Astrocyte (in vitro differentiated cells and primary cell): ENCODE measurements around the gene RTN1. TPM values are rescaled to one million over a fixed set of nuclear protein-coding genes. Genes with fewer than 3 reads are reported as not detected.

Experiments used
- DNase-seq: peaks from one replicate; pipeline ENCODE4 v3.0.0-alpha.2; 2010; ENCODE audit warnings: low read depth
- FAIRE-seq: peaks from 2 replicates; lab custom pipeline; 2011; peaks lifted over from hg19 to GRCh38; lab: Jason Lieb, UNC
- H2AFZ ChIP-seq: 2 replicates; pipeline ENCODE4 v1.6.0; 2012; ENCODE audit warnings: low read depth, low read length, inconsistent platforms
- H3K27ac ChIP-seq: 2 replicates; pipeline ENCODE4 v1.5.1; 2011; ENCODE audit warnings: low read depth, low read length, inconsistent platforms
- H3K27me3 ChIP-seq: 2 replicates; pipeline ENCODE4 v1.6.0; 2011; ENCODE audit warnings: low read length, inconsistent platforms; ENCODE audit not compliant: insufficient read depth
- H3K36me3 ChIP-seq: 2 replicates; pipeline ENCODE4 v1.5.1; 2011; ENCODE audit warnings: low read length, inconsistent platforms; ENCODE audit not compliant: insufficient read depth
- H3K4me1 ChIP-seq: 2 replicates; pipeline ENCODE4 v1.5.1; 2011; ENCODE audit warnings: low read length, inconsistent platforms; ENCODE audit not compliant: insufficient read depth
- H3K4me2 ChIP-seq: 2 replicates; pipeline ENCODE4 v1.6.0; 2012; ENCODE audit warnings: low read length, inconsistent platforms
- H3K4me3 ChIP-seq: 2 replicates; pipeline ENCODE4 v1.5.1; 2011; ENCODE audit warnings: low read depth, mild to moderate bottlenecking, low read length, inconsistent platforms; ENCODE audit not compliant: insufficient read depth
- H3K79me2 ChIP-seq: 2 replicates; pipeline ENCODE4 v1.6.0; 2012; ENCODE audit warnings: mild to moderate bottlenecking, low read length, inconsistent platforms; ENCODE audit not compliant: insufficient read depth
- H3K9ac ChIP-seq: 2 replicates; pipeline ENCODE4 v1.6.0; 2012; ENCODE audit warnings: mild to moderate bottlenecking, low read length, inconsistent platforms
- H3K9me3 ChIP-seq: 2 replicates; pipeline ENCODE4 v1.5.1; 2012; ENCODE audit warnings: low read depth, mild to moderate bottlenecking, low read length, inconsistent platforms; ENCODE audit not compliant: insufficient read depth
- H4K20me1 ChIP-seq: 2 replicates; pipeline ENCODE4 v1.6.0; 2012; ENCODE audit warnings: low read length, inconsistent platforms; ENCODE audit not compliant: insufficient read depth
- H3K27ac Mint-ChIP-seq: one replicate; pipeline ENCODE4 v1.8.0; 2021; ENCODE audit warnings: mild to moderate bottlenecking, mixed read lengths; ENCODE audit not compliant: unreplicated experiment
- H3K27me3 Mint-ChIP-seq: one replicate; pipeline ENCODE4 v1.8.0; 2021; ENCODE audit warnings: low read depth, mixed read lengths; ENCODE audit not compliant: unreplicated experiment
- H3K36me3 Mint-ChIP-seq: one replicate; pipeline ENCODE4 v1.8.0; 2021; ENCODE audit warnings: low read depth, mixed read lengths; ENCODE audit not compliant: unreplicated experiment
- H3K4me1 Mint-ChIP-seq: one replicate; pipeline ENCODE4 v1.8.0; 2021; ENCODE audit warnings: low read depth, mixed read lengths; ENCODE audit not compliant: unreplicated experiment
- H3K4me3 Mint-ChIP-seq: one replicate; pipeline ENCODE4 v1.8.0; 2021; ENCODE audit warnings: mild to moderate bottlenecking, moderate library complexity, mixed read lengths; ENCODE audit not compliant: unreplicated experiment
- H3K9me3 Mint-ChIP-seq: one replicate; pipeline ENCODE4 v1.8.0; 2021; ENCODE audit warnings: mild to moderate bottlenecking, mixed read lengths; ENCODE audit not compliant: unreplicated experiment
- EZH2 ChIP-seq: IDR thresholded peaks from 2 replicates; pipeline ENCODE4 v1.6.1; 2012; ENCODE audit warnings: mild to moderate bottlenecking, low read length, inconsistent platforms; ENCODE audit not compliant: insufficient read depth
- total RNA-seq: library from RNA; stranded (reverse); gene quantifications from 2 replicates; pipeline ENCODE4 v1.2.1, GENCODE V29; 2021
- TF ChIP-seq, protein P1 (sequence below): IDR thresholded peaks from 2 replicates; pipeline ENCODE4 v1.5.1; 2011; ENCODE audit warnings: low read depth, mild to moderate bottlenecking, inconsistent platforms, low read length, moderate library complexity; ENCODE audit not compliant: insufficient read depth

RTN1 gene
- total RNA-seq, 1 donor from 2014 or later, result 1.2 TPM

- Mint-ChIP-seq H3K27ac (no peak overlapping the region), H3K27me3 (no peaks in the 10 kb centered on the region), H3K9me3 (no peaks in the 10 kb centered on the region), H3K4me3 (no peak overlapping the region), H3K4me1 (no peaks in the 10 kb centered on the region), H3K36me3 (no peaks in the 10 kb centered on the region)
- H3K9me3 ChIP-seq, result no peaks in the 10 kb centered on the region
- H3K4me1 ChIP-seq, result no peaks in the 10 kb centered on the region
- H3K79me2 ChIP-seq, result no peaks in the 10 kb centered on the region
- H3K27ac ChIP-seq, result no peak overlapping the region
- no peaks in the 10 kb centered on the region for H3K36me3 ChIP-seq
- no peak overlapping the region for H2AFZ ChIP-seq
- no peaks in the 10 kb centered on the region for H4K20me1 ChIP-seq
- no peak overlapping the region for H3K9ac ChIP-seq
- no peak overlapping the region for H3K4me3 ChIP-seq
- FAIRE-seq, result no peak
- H3K4me2 ChIP-seq, result no peak overlapping the region
- no peaks in the 10 kb centered on the region for H3K27me3 ChIP-seq
- no peak for DNase-seq
- no peak for TF ChIP-seq EZH2
- TF ChIP-seq, protein P1, sequence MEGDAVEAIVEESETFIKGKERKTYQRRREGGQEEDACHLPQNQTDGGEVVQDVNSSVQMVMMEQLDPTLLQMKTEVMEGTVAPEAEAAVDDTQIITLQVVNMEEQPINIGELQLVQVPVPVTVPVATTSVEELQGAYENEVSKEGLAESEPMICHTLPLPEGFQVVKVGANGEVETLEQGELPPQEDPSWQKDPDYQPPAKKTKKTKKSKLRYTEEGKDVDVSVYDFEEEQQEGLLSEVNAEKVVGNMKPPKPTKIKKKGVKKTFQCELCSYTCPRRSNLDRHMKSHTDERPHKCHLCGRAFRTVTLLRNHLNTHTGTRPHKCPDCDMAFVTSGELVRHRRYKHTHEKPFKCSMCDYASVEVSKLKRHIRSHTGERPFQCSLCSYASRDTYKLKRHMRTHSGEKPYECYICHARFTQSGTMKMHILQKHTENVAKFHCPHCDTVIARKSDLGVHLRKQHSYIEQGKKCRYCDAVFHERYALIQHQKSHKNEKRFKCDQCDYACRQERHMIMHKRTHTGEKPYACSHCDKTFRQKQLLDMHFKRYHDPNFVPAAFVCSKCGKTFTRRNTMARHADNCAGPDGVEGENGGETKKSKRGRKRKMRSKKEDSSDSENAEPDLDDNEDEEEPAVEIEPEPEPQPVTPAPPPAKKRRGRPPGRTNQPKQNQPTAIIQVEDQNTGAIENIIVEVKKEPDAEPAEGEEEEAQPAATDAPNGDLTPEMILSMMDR, result no peak
These were observed 22.9 kb downstream of the RTN1 start for GRCh38 chr14:59847711-59848110.

GRCh38 chr14:59846595-59846994, 24.0 kb downstream of the RTN1 start:
- H2AFZ ChIP-seq, result no peak overlapping the region
- H3K9me3 ChIP-seq, result no peaks in the 10 kb centered on the region
- no peak overlapping the region for H3K9ac ChIP-seq
- Mint-ChIP-seq H3K27ac (no peak overlapping the region), H3K36me3 (no peaks in the 10 kb centered on the region), H3K4me3 (no peak overlapping the region), H3K9me3 (no peaks in the 10 kb centered on the region), H3K4me1 (no peaks in the 10 kb centered on the region), H3K27me3 (no peaks in the 10 kb centered on the region)
- TF ChIP-seq, protein P1, result no peak
- TF ChIP-seq EZH2, result no peak
- DNase-seq (no peak), FAIRE-seq (no peak)
- no peak overlapping the region for H3K4me2 ChIP-seq
- no peaks in the 10 kb centered on the region for H3K36me3 ChIP-seq
- no peak overlapping the region for H3K27ac ChIP-seq
- H3K4me1 ChIP-seq, result no peaks in the 10 kb centered on the region
- H3K4me3 ChIP-seq, result no peak overlapping the region
- no peaks in the 10 kb centered on the region for H3K79me2 ChIP-seq
- no peaks in the 10 kb centered on the region for H4K20me1 ChIP-seq
- no peaks in the 10 kb centered on the region for H3K27me3 ChIP-seq

DNA sequence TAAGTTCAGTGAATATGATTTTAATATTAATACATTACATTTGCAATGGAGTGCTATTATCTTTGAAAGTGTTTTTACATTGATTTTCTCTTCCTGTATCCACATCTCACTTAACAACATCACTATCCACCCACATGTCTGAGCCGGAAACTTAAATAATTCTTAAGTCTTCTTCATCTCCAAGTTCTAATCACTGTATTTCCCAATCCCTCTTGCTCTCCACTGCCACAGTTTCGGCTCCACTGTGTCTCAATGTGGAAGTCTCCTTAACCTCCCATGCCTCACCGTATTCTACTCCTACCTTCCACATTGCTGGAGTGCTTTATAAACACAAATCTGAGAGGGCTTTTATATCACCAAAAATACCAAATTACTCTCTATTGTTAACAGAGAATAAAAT, 25.3 kb downstream of the RTN1 start:
- Histone ChIP-seq H3K36me3 (no peaks in the 10 kb centered on the region), H3K27ac (no peak overlapping the region), H3K4me3 (no peak overlapping the region), H3K9ac (no peak overlapping the region), H3K79me2 (no peaks in the 10 kb centered on the region), H3K4me1 (no peaks in the 10 kb centered on the region), H3K27me3 (no peaks in the 10 kb centered on the region), H3K9me3 (no peaks in the 10 kb centered on the region), H3K4me2 (no peak overlapping the region), H4K20me1 (no peaks in the 10 kb centered on the region), H2AFZ (no peak overlapping the region)
- Mint-ChIP-seq H3K4me3 (no peak overlapping the region), H3K27me3 (no peaks in the 10 kb centered on the region), H3K27ac (no peak overlapping the region), H3K36me3 (no peaks in the 10 kb centered on the region), H3K4me1 (no peaks in the 10 kb centered on the region), H3K9me3 (no peaks in the 10 kb centered on the region)
- no peak for DNase-seq
- FAIRE-seq, result no peak
- TF ChIP-seq, protein P1, result no peak
